ENCODE measurements around the gene HCFC2.
A peak's percentile ranks its signal among the peaks of the same experiment; 100 is the strongest.
"Not testable (repeated sequence)": the region's sequence is repeated elsewhere in the genome, so short reads cannot be mapped to it uniquely, and the experiment has no call there.

HCFC2 gene

DNA sequence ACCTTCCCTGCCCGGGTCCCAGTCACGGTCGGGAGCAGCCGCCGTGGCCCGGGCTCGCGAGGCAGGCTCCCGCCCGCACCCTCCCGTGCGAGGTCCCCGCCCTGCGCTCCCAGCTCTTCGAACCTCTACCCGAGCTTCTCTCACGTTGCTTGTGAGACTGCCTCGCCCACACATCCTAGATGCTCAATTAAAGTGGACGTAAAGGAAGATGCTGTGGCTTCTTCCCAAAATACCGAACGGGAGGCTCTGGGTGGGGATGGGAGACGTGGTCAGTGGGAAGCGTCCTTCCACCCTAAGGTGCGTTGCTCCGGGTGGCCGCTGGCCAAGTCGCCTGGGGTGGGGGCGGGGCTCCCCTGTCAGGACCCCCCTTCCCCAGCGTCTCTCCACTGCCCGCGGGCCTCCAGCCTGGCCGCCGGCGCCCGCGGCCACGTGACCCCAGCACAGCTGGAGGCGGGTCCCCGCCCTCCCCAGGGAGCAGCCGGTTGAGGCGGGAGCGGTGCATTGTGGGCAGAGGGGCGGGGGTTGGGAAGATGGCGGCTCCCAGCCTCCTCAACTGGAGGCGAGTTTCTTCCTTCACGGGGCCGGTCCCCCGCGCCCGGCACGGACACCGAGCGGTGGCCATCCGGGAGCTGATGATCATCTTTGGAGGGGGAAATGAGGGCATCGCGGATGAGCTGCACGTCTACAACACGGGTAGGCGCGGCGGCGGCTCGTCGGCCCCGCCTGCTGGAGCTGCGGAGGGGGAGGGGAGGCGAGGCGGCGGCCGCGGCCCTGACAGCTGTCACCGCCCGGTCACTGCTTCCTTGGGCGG, at the start of gene HCFC2:
Gene HCFC2 (plus strand): TSS at position 501 of the 811 bp plus-strand sequence. CDS start 30 bp downstream, at position 531.
- peak; percentile 93 for DNase-seq (ENCODE audit: low spot score)

DNA sequence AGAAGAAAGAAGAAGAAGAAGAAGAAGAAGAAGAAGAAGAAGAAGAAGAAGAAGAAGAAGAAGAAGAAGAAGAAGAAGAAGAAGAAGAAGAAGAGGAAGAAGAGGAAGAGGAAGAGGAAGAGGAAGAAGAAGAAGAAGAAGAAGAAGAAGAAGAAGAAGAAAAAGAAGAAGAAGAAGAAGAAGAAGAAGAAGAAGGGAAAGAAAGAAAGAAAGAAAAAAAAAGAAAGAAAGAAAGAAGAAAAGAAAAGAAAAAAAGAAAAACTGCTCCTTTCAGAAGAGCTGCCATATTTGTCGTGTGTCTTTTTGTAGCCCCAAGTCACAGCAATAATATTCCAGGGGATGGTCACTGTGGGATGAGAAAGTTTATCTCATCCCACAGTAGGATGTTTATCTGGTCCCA, 42.5 kb upstream of the HCFC2 start:
- DNase-seq (ENCODE audit: low spot score), result not testable (repeated sequence)

DNA sequence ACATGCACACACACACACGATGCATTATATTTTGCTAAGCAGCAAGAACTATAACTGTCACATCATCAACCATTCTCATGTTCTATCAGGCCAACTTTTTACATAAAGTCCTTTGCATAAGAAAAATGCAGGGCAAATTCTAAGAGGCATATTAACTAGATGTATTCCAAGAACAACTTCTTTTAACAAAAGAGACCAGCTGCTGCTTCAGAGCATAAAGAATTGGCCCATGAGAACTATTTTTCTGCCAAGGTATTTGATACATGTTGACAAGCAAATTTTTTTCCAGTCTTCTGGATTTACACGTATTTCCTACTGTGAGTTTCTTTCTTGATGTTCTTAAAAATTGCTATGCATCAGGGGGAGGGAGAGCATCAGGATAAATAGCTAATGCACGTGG, 41.5 kb upstream of the HCFC2 start:
- DNase-seq (ENCODE audit: low spot score), result no peak

DNA sequence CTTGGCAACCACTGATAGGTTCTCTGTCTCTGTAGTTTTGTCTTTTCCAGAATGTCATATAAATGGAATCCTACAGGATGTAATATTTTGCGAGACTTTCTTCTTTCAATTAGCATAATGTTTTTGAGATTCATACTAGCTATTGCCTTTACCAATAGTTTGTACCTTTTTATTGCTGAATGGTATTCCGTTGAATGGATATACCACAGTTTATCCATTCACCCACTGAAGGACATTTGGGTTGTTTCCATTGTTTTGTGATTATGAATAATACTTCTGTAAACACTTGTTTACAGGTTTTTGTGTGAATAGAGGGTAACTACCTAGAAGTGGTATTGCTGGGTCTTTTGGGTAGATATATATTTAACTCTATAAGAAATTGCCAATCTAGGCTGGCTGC, 40.6 kb upstream of the HCFC2 start:
- DNase-seq (ENCODE audit: low spot score), result no peak

DNA sequence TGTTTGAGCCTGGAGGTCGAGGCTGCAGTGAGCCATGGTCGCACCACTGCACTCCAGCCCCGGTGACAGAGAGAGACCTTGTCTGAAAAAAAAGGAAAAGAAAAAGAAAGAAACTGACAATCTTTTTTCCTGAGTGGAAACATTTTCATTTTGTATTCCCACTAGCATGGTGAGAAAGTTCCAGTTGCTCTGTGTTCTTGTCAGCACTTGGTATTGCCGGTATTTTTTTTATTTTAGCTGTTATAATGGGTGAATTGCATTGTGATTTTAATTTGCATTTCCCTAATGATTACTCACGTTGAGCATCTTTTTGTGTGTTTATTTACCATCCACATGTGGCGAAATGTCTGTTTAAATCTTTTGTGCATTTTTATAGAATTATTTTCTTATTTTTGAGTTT, 40.0 kb upstream of the HCFC2 start:
- DNase-seq (ENCODE audit: low spot score), result no peak

DNA sequence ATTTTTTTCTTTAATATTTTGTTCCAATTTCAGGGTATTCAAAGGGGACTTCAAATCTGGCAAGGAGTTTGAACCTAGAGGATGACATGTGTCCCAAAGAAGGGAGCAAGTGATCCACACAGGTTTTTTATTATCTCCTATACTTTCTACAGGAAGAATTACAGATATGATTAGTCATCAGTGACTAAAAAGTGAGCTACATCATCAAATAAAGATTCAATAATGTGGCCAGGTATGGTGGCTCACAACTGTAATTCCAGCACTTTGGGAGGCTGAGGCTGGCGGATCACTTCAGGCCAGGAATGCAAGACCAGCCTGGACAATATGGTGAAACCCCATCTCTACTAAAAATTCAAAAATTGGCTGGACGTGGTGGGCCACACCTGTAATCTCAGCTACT, 38.6 kb upstream of the HCFC2 start:
- no peak for DNase-seq (ENCODE audit: low spot score)

DNA sequence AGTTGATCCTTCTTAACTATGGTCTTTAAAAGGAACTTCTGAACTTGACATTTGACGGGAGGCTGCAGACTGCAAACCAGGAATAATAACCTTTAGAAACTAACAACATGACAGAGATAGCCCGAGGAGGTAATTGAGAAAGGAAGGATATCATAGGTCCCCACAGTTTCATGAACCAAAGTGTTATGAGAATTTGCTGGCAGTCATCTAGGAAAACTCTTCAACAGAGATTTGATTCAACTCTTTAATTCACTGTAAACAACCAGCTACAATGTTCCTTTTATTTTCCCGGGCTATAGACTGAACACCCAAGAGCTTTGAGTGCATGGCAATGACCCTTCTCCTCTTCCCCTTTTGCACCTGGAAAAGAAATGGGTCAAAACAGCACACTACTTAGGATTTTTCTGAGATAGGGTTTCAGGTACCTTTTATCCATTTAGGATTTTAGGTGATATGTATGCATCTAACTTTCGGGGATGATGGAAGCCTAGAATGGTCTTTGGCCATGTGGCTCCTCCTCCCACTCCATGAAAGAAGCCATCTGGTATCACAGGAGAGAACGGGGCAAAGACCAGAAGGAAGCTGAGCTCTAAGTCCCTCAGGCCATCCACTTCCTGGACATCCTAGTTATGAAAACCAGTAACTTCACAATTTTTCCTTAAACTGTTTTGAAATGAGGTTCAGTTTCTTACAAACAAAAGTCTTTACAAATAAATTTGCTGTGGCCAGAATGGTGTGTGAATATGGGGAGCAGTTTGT, 37.3 kb upstream of the HCFC2 start:
- DNase-seq (ENCODE audit: low spot score), result no peak

DNA sequence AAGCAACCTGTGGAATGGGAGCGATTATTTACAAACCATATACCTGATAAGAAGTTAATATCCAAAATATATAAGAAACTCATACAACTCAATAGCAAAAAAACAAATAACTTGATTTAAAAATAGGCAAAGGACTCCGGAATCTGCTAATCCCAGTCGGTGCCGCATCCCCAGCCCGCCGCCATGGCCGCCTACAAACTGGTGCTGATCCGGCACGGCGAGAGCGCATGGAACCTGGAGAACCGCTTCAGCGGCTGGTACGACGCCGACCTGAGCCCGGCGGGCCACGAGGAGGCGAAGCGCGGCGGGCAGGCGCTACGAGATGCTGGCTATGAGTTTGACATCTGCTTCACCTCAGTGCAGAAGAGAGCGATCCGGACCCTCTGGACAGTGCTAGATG, 33.7 kb upstream of the HCFC2 start:
- DNase-seq (ENCODE audit: low spot score), result not testable (repeated sequence)

DNA sequence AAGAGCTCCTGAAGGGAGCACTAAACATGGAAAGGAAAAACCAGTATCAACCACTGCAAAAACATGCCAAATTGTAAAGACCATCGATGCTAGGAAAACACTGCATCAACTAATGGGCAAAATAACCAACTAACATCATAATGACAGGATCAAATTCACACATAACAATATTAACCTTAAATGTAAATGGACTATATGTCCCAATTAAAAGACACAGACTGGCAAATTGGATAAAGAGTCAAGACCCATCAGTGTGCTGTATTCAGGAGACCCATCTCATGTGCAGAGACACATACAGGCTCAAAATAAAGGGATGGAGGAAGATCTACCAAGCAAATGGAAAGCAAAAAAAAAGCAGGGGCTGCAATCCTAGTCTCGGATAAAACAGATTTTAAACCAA, 28.2 kb upstream of the HCFC2 start:
- not testable (repeated sequence) for DNase-seq (ENCODE audit: low spot score)

DNA sequence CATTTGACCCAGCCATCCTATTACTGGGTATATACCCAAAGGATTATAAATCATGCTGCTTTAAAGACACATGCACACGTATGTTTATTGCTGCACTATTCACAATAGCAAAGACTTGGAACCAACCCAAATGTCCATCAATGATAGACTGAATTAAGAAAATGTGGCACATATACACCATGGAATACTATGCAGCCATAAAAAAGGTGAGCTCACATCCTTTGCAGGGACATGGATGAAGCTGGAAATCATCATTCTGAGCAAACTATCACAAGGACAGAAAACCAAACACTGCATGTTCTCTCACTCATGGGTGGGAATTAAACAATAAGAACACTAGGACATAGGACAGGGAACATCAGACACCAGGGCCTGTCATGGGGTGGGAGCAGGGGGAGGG, 24.6 kb upstream of the HCFC2 start:
- not testable (repeated sequence) for DNase-seq (ENCODE audit: low spot score)

DNA sequence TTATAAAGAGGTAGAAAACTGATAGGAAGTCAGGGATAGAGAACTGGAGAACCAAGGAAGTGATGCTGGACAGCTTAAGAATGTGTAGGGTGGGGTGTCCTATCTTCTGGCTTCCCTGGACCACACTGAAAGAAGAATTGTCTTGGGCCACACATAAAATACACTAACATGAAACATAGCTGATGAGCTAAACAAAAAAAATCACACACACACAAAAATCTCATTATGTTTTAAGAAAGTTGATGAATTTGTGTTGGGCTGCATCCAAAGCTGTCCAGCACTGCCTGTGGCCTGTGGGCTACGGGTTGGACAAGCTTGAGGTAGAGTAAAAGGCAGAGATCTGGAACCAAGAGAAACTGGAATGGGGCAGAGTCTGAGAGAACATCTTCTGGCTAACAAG, 21.8 kb upstream of the HCFC2 start:
- no peak for DNase-seq (ENCODE audit: low spot score)

DNA sequence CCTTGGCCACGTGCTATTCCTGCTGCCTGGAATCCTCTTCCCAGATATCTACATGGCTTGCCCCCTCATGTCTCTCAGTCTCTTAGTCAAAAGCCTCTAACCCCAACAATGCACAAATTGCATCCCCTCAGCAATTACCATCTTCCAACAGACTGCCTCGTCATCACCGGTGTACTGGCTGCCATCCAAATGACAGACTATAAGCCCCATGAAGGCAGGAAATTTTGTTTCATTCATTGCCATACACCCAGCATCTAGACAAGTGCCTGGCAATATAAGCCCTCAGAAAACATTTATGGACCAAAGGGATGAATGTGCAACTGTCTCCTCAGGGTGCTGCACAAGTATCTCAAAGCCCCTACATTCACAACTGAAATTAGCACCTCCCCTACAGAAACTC, 20.2 kb upstream of the HCFC2 start:
- DNase-seq (ENCODE audit: low spot score), result no peak

DNA sequence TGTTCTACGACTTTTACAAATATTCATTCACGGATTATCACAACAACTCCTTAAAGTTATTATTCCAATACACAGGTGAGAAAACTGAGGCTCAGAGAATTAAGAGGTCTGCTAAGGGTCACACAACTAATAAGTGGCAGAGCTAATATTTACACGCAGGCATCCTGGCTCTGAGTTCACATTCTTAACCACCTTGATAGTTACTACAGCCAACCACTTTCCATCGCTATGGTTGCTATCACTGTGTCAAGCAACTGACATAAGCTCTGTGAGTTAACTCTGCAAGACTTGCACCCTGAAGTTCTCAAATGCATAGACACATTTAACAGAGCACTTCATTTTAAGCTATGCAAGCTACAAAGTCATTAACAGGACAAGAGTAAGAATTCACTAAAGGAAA, 18.0 kb upstream of the HCFC2 start:
- DNase-seq (ENCODE audit: low spot score), result no peak

DNA sequence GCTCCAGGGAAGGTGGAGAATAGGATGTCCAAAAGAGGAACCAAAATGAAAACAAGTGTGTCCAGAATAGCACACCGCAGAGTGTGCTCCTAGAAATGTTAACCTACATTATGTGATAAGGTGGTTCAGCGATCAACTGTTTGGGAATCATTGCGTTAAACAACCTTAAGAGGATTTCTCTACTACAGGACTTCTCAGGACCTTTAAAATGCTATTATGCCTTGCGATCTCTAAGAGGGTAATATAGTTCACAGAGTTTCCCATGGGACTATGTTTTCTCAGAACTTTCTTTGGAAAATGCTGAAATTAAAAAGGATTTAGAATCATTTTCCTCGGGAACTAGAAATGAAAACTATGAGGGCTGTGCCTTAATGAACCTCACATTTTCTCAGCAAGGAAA, 16.2 kb upstream of the HCFC2 start:
- DNase-seq (ENCODE audit: low spot score), result no peak

DNA sequence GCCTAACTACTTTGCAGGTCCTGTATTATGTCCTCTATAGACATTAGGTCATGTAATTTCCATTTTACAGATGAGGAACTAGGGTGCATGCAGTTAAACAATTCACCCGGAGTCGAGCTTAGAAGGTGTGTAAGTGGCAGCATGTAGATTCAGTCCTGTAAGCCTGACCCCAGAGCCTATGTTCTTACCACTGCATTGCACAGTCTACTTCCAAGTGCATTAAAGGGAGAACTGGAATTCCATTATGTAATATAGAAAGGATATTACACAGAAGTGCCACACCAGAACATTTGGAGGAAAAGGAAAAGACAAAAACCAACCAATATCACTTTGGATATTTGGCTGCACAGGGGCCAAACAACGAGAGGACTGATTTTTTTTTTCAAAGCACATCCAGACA, 15.5 kb upstream of the HCFC2 start:
- no peak for DNase-seq (ENCODE audit: low spot score)

DNA sequence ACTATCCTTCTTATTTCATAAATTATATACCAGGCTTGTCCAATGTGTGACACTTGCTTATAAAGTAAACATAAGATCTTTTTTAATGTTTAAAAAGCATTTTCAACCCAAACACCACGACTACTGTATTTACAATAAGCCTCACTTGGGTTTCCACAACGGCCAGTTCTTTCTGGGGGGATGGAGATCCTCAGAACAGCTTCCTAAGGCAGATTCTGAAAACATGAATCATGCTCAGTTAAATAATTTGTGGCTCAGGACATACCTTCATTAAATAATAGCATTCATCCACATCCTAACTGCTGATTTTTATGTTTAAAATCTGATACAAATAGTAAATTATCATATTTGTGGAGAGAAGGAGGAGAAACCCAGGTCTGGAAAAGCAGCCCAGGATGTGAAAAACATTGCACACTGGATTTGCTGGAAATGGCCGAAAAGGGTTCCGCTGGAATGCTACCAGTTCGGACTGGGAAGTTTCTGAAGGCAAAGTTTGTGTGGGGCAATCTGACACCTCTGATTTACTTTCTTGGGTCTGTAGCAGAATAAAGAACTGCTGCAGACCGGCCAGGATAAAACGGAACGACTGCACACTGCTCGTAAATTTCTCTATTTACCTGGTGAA, 14.9 kb upstream of the HCFC2 start:
- no peak for DNase-seq (ENCODE audit: low spot score)

DNA sequence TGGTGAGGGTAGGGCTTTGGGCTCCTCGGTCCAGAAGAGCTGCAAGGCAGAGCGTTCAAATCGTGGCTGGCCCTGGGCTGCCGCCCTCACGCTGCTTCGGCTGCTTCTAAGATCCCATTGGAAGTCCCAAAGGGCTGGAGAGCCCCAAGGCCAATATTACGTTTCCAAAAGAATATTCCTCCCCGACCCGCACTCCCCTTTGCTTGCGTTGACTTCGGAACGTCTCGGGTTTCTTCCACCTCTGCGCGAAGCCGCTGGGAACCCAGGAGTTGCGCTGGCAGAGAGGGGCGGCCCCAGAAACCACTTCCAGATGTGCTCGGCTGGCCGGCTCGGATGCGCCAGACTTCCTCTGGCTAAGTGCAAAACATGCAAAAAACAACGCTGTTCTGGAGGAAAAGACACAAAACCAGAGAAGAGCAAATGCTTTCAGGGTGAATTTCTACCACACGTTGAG, 14.4 kb upstream of the HCFC2 start, which contains the start of gene GLT8D2:
Gene GLT8D2 (minus strand): TSS at position 285 of the 454 bp plus-strand sequence. CDS start 30,539 bp downstream, outside the sequence.
- DNase-seq (ENCODE audit: low spot score), result no peak

DNA sequence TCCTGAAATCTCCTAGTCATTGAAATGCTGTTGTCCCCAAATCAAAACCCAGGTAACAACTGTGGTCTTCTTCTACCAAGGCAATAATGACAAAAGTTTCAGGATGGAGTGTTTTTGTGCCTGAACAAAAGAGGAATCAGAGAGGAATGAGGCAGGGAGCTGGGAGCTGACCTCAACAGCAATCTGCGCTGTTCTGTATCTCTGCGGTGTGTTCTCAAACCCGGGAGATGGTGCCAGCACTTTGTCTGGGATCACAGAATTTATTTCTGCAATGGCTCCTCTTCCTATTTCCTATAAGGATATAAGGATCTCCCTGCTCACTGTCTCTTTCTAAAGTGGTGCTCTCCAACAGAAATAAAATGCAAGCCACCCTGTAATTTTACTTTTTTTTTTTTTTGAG, 13.9 kb upstream of the HCFC2 start:
- DNase-seq (ENCODE audit: low spot score), result no peak

DNA sequence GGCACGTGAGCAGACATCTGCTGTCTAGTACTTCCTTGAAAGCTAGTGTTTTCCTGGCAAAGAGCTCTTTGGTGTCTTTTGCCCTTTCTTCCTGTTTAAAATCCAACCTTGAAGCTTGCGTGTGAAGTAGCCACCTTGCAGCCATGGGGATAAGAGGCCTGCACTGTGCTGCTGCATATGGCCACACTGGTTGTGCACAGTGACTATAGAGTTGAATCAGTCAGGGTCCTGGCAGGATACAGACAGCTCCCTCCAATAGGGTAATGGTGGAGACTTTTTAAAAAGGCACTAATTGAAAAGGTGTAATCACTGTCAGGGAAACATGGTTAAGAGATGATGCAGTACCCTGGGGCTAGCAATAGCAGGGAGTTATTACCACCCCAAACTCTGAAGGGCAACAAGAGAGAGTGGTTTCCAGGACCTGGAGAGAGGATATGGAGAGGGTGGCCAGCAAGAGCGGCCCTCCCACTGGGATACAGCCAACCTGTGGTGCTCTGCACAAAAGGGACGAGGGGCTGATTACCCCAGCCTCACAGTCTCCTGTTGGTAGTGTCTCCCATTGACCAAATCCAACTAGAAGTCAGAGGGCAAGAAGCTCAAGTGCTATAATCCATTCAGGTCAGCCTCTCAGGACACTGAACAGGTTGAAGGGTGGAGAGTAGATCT, 9.5 kb upstream of the HCFC2 start:
- DNase-seq (ENCODE audit: low spot score), result no peak

DNA sequence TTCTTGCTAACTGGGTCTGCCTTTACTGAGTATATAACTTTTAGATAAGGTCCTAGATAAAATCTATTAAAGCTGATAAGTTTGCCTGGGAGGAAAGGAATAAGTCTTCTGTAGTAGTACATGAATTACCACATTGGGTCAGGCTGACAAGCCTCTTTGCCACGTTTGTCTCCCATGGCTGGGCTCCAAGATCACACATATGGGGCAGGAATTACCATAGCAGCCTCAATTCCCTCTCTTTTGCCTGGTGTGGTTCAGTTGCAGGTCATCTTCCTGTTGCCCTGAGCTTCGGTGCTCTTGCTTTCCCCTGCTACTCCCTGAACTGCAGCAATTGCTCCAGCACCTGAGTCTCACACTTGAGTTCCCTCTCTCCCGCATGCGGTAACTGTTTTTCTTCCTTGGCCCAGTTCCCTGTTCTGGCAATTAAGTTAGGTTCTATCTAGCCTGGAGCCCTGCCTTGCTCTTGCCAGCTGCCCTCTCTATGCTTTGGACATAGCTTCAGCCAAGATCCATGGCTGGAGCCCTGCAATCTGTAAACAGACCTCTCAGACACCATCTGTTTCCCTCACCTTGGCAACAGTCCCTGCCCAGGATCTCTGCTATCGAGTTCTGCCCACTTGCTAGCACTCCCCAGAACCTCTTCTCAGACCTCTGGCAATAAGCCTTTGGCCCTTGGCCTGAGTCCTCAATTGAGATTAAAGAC, 8.5 kb upstream of the HCFC2 start:
- DNase-seq (ENCODE audit: low spot score), result no peak

DNA sequence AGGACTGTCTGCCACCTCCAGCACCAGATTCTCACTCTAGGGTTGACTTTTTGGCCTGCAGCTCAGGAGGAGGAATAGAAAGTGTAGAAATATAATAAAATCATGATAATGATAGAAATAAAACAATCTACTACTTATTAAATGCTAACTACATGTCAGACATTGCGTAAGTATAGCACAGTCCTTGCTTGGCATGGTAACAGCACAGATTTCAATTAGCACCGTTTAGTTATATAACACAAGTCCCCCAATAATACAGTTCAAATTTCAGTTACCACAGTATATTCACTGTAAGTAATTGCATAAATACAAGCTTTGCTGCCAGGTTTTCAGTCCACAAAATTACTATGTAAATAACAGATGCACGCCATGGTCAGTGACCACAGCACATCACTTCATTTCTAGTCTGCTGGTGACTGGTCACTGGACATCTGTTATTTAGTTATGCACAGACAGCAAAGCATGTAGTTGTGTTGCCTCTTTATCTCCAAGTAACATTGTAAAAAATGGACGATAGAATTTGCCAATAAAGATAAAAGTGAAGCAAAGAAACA, 7.8 kb upstream of the HCFC2 start:
- no peak for DNase-seq (ENCODE audit: low spot score)
